Upper lobe of right lung (tissue), 1 donor: Measurements from ENCODE around the gene TRIM38. TPM values are rescaled to one million over a fixed set of nuclear protein-coding genes. Genes with fewer than 3 reads are reported as not detected.

Source experiments
- ATAC-seq: fragments of 200-7000 bp; cut with Tn5 transposase; one replicate; pipeline ENCODE4 v1.9.1; 2020; ENCODE audit warnings: mild to moderate bottlenecking, moderate library complexity
- DNase-seq: peaks from one replicate; pipeline ENCODE4 v3.0.0-alpha.2; 2020
- H3K27ac ChIP-seq: fragments of 200-600 bp; one replicate; pipeline ENCODE4 v1.8.0; 2022
- H3K27me3 ChIP-seq: fragments of 200-600 bp; one replicate; pipeline ENCODE4 v1.8.0; 2022; ENCODE audit warnings: mild to moderate bottlenecking
- H3K36me3 ChIP-seq: fragments of 200-600 bp; one replicate; pipeline ENCODE4 v1.8.0; 2022
- H3K4me1 ChIP-seq: fragments of 200-600 bp; one replicate; pipeline ENCODE4 v1.8.0; 2022
- H3K4me3 ChIP-seq: fragments of 200-600 bp; one replicate; pipeline ENCODE4 v1.8.0; 2022; ENCODE audit warnings: mild to moderate bottlenecking
- H3K9me3 ChIP-seq: fragments of 200-600 bp; one replicate; pipeline ENCODE4 v1.8.0; 2022
- CTCF ChIP-seq: fragments of 200-600 bp; IDR thresholded peaks from one replicate; pipeline ENCODE4 v1.8.0; 2022; ENCODE audit warnings: antibody characterized with exemption
- intact Hi-C: fragments of 100-400 bp; cut with DNase I; formaldehyde crosslinking; loops from one replicate; pipeline ENCODE4 v1.11.0; 2022
- total RNA-seq: library from RNA; stranded (reverse); fragmentation: NEBNext Ultra II Directional; extraction: Animal tissue kit (Norgen Biotek cat#: 25700); gene quantifications from one replicate; pipeline ENCODE4 v1.2.1, GENCODE V29; 2021
- donor health status: DM: no; HTN: yes; CAD: no; lungs with severe emphysema.

TRIM38 gene
- total RNA-seq, 1 donor from 2014 or later, result 18.0 TPM

- intact Hi-C loops, result no loop called here
- H3K4me1 ChIP-seq, result peaks cover 22% of the 10 kb centered on the region
- H3K36me3 ChIP-seq, result no peaks in the 10 kb centered on the region
- TF ChIP-seq CTCF, result no peak
- ATAC-seq (no peak), DNase-seq (no peak)
- H3K27me3 ChIP-seq, result no peaks in the 10 kb centered on the region
- no peak overlapping the region for H3K27ac ChIP-seq
- no peaks in the 10 kb centered on the region for H3K9me3 ChIP-seq
- no peak overlapping the region for H3K4me3 ChIP-seq
Measured at GRCh38 chr6:26030716-26031115, 68.1 kb downstream of the TRIM38 start.

- Histone ChIP-seq H3K4me1 (peaks cover 18% of the 10 kb centered on the region), H3K27ac (no peak overlapping the region), H3K36me3 (no peaks in the 10 kb centered on the region), H3K4me3 (no peak overlapping the region), H3K9me3 (no peaks in the 10 kb centered on the region), H3K27me3 (no peaks in the 10 kb centered on the region)
- TF ChIP-seq CTCF, result no peak
- no peak for DNase-seq
- intact Hi-C loops, result no loop called here
- no peak for ATAC-seq
Measured at GRCh38 chr6:26031151-26031594, 68.6 kb downstream of the TRIM38 start.

- H3K27me3 ChIP-seq, result no peaks in the 10 kb centered on the region
- ATAC-seq (peak; percentile 82), DNase-seq (peak; percentile 73)
- H3K4me3 ChIP-seq, result peak overlapping the region; percentile 64
- H3K9me3 ChIP-seq, result no peaks in the 10 kb centered on the region
- peak overlapping the region; percentile 83 for H3K27ac ChIP-seq
- intact Hi-C loops, result no loop called here
- peaks cover 18% of the 10 kb centered on the region for H3K4me1 ChIP-seq
- TF ChIP-seq CTCF, result no peak
- no peaks in the 10 kb centered on the region for H3K36me3 ChIP-seq
Measured at GRCh38 chr6:26031595-26032339, 69.2 kb downstream of the TRIM38 start.

- intact Hi-C loops, result no loop called here
- H3K4me1 ChIP-seq, result peaks cover 17% of the 10 kb centered on the region
- H3K4me3 ChIP-seq, result peak overlapping the region; percentile 64
- no peaks in the 10 kb centered on the region for H3K27me3 ChIP-seq
- peak overlapping the region; percentile 83 for H3K27ac ChIP-seq
- DNase-seq, result no peak
- H3K9me3 ChIP-seq, result no peaks in the 10 kb centered on the region
- no peaks in the 10 kb centered on the region for H3K36me3 ChIP-seq
- no peak for TF ChIP-seq CTCF
- ATAC-seq, result peak; percentile 4
Measured at GRCh38 chr6:26032340-26033084, 69.9 kb downstream of the TRIM38 start.

- Histone ChIP-seq H3K9me3 (no peaks in the 10 kb centered on the region), H3K27me3 (no peaks in the 10 kb centered on the region), H3K4me3 (peak overlapping the region; percentile 64), H3K27ac (peak overlapping the region; percentile 83), H3K36me3 (no peaks in the 10 kb centered on the region), H3K4me1 (peaks cover 14% of the 10 kb centered on the region)
- peak; percentile 79 for DNase-seq
- no peak for TF ChIP-seq CTCF
- ATAC-seq, result peak; percentile 92
- intact Hi-C loops, result no loop called here
Measured at GRCh38 chr6:26033085-26033940, 70.7 kb downstream of the TRIM38 start.
